Measurements from ENCODE around the gene RNF145. TPM values are rescaled to one million over a fixed set of nuclear protein-coding genes. Genes with fewer than 3 reads are reported as not detected.

Gene RNF145
- total and polyA plus RNA-seq, 2 donors (not counting 1 experiment from before 2014, with no cell fraction given) = 24.5 to 57.2 TPM

DNA sequence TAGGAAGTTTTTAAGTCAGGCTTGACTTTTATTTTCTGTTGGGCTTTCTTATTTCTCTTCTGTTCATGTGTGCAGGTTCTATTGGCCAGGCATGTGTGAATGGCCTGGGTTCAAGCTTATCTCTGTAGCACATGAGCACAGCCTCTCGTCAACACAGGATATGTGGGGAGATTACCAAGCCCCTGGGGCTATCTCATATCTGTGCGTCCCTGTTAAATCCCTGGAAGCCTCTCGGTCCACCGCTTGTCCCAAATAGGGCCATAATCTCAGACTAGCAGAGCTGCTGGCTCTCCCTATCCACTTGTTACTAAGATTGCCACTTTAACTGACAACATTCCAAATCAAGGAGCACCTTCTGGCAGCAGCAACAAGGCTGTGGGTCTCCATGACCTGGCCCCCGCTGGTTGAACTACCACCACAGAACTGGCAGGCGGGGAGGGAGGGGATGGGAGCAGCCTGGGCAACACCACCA, 81.2 kb downstream of the RNF145 start:
- POLR2A ChIA-PET = no interaction called here
- 95% methylated on average over 4 of the region's 6 CpGs for WGBS (ENCODE audit: insufficient coverage)
- H3K4me1 Mint-ChIP-seq = no peaks in the 10 kb centered on the region
- no peak overlapping the region for H3K4me2 ChIP-seq (replicated peaks; ENCODE audit: low read depth, low read length, poor library complexity, severe bottlenecking)
- no peaks in the 10 kb centered on the region for H3K4me1 ChIP-seq (ENCODE audit: control insufficient read depth in 2 of 2, insufficient read depth in 2 of 2, low read length in 2 of 2)
- no peak overlapping the region for H2AFZ ChIP-seq (ENCODE audit: insufficient read depth, low read depth, low read length, poor library complexity, severe bottlenecking)
- H3K9me3 Mint-ChIP-seq (ENCODE audit: insufficient read depth) = peaks cover 5% of the 10 kb centered on the region
- no peaks in the 10 kb centered on the region for H4K20me1 ChIP-seq (ENCODE audit: control insufficient read depth, insufficient read depth, low read length, poor library complexity, severe bottlenecking)
- no peak overlapping the region for H3K9ac ChIP-seq (ENCODE audit: low read length)
- H3K27me3 ChIP-seq (replicated peaks in 1 of 4; ENCODE audit: control extremely low read depth in 1 of 4, control insufficient read depth in 3 of 4, insufficient read depth in 4 of 4, low read length in 3 of 4) = no peaks in the 10 kb centered on the region
- H3K4me3 ChIP-seq (ENCODE audit: control extremely low read depth in 1 of 5, extremely low read depth in 1 of 5, insufficient read depth in 1 of 5, low read depth in 2 of 5, low read length in 4 of 5) = no peak overlapping the region
- no peak for ATAC-seq (ENCODE audit: low read depth)
- H3K9me3 ChIP-seq (ENCODE audit: control extremely low read depth in 1 of 3, control insufficient read depth in 2 of 3, insufficient read depth in 1 of 3, low read length in 2 of 3) = peaks cover 0 to 7% (median 0%) of the 10 kb centered on the region in 3 donors
- CTCF ChIA-PET = interaction anchor here (1.0 to 2.7 kb wide), 3 partner anchors 433 to 1366 kb away, joined by 3 to 8 read pairs (median 5); no protein-coding TSS in a partner anchor
- no peak for DNase-seq
- H3K4me3 Mint-ChIP-seq = no peak overlapping the region
- H3K27me3 Mint-ChIP-seq = peaks cover 4% of the 10 kb centered on the region
- no peak overlapping the region for H3K27ac ChIP-seq (ENCODE audit: low read length in 2 of 2)
- TF ChIP-seq EZH2 (IDR thresholded peaks at IDR 0.05; ENCODE audit: borderline replicate concordance, insufficient read depth, low read depth, low read length, poor library complexity, severe bottlenecking) = no peak
- TF ChIP-seq, protein P1, sequence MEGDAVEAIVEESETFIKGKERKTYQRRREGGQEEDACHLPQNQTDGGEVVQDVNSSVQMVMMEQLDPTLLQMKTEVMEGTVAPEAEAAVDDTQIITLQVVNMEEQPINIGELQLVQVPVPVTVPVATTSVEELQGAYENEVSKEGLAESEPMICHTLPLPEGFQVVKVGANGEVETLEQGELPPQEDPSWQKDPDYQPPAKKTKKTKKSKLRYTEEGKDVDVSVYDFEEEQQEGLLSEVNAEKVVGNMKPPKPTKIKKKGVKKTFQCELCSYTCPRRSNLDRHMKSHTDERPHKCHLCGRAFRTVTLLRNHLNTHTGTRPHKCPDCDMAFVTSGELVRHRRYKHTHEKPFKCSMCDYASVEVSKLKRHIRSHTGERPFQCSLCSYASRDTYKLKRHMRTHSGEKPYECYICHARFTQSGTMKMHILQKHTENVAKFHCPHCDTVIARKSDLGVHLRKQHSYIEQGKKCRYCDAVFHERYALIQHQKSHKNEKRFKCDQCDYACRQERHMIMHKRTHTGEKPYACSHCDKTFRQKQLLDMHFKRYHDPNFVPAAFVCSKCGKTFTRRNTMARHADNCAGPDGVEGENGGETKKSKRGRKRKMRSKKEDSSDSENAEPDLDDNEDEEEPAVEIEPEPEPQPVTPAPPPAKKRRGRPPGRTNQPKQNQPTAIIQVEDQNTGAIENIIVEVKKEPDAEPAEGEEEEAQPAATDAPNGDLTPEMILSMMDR (IDR thresholded peaks at IDR 0.05) = no peak
- no peak overlapping the region for H3K27ac Mint-ChIP-seq
- no peaks in the 10 kb centered on the region for H3K36me3 ChIP-seq (replicated peaks in 1 of 2; ENCODE audit: control extremely low read depth in 1 of 2, control insufficient read depth in 1 of 2, extremely low read depth in 1 of 2, insufficient read depth in 2 of 2, low read length in 1 of 2)
- H3K79me2 ChIP-seq (ENCODE audit: control insufficient read depth, insufficient read depth, low read length) = no peaks in the 10 kb centered on the region
- intact Hi-C loops (cut with micrococcal nuclease) = no loop called here

DNA sequence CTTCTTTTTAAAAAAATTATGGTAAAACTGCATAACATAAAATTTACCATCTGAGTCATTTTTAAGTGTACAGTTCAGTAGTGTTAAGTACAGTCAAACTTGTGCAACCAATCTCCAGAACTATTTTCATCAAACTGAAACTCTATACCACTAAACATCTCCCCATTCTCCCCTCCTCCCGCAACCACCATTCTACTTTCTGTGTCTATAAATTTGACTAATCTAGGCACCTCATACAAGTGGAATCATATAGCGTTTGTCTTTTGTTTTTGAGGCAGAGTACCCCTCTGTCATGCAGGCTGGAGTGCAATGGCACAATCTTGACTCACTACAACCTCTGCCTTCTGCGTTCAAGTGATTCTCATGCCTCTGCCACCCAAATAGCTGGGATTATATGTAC, 85.7 kb downstream of the RNF145 start:
- Mint-ChIP-seq H3K27ac (no peak overlapping the region), H3K9me3 (ENCODE audit: insufficient read depth) (peaks cover 5% of the 10 kb centered on the region), H3K4me1 (peaks cover 12% of the 10 kb centered on the region), H3K27me3 (peaks cover 4% of the 10 kb centered on the region), H3K4me3 (no peak overlapping the region)
- Histone ChIP-seq H3K27me3 (replicated peaks in 1 of 4; ENCODE audit: control extremely low read depth in 1 of 4, control insufficient read depth in 3 of 4, insufficient read depth in 4 of 4, low read length in 3 of 4) (no peaks in the 10 kb centered on the region), H3K9ac (ENCODE audit: low read length) (no peak overlapping the region), H3K36me3 (replicated peaks in 1 of 2; ENCODE audit: control extremely low read depth in 1 of 2, control insufficient read depth in 1 of 2, extremely low read depth in 1 of 2, insufficient read depth in 2 of 2, low read length in 1 of 2) (no peaks in the 10 kb centered on the region), H2AFZ (ENCODE audit: insufficient read depth, low read depth, low read length, poor library complexity, severe bottlenecking) (no peak overlapping the region), H3K9me3 (ENCODE audit: control extremely low read depth in 1 of 3, control insufficient read depth in 2 of 3, insufficient read depth in 1 of 3, low read length in 2 of 3) (peaks cover 0 to 7% (median 3%) of the 10 kb centered on the region in 3 donors), H3K27ac (ENCODE audit: low read length in 2 of 2) (no peak overlapping the region), H3K4me2 (replicated peaks; ENCODE audit: low read depth, low read length, poor library complexity, severe bottlenecking) (no peak overlapping the region), H4K20me1 (ENCODE audit: control insufficient read depth, insufficient read depth, low read length, poor library complexity, severe bottlenecking) (no peaks in the 10 kb centered on the region), H3K4me3 (ENCODE audit: control extremely low read depth in 1 of 5, extremely low read depth in 1 of 5, insufficient read depth in 1 of 5, low read depth in 2 of 5, low read length in 4 of 5) (no peak overlapping the region), H3K4me1 (ENCODE audit: control insufficient read depth in 2 of 2, insufficient read depth in 2 of 2, low read length in 2 of 2) (peaks cover 0 to 10% of the 10 kb centered on the region in 2 donors), H3K79me2 (ENCODE audit: control insufficient read depth, insufficient read depth, low read length) (no peaks in the 10 kb centered on the region)
- POLR2A ChIA-PET = no interaction called here
- CTCF ChIA-PET = no interaction called here
- intact Hi-C loops (cut with micrococcal nuclease) = no loop called here
- WGBS (ENCODE audit: insufficient coverage) = 69% methylated on average over 2 of the region's 3 CpGs
- no peak for TF ChIP-seq EZH2 (IDR thresholded peaks at IDR 0.05; ENCODE audit: borderline replicate concordance, insufficient read depth, low read depth, low read length, poor library complexity, severe bottlenecking)
- TF ChIP-seq, protein P1 (IDR thresholded peaks at IDR 0.05) = no peak
- ATAC-seq (ENCODE audit: low read depth) (no peak), DNase-seq (no peak)
